Mesendoderm (in vitro differentiated cells): Measurements from ENCODE around the gene ST6GAL1.

Experiments used
- DNase-seq: peaks from one replicate; pipeline ENCODE4 v3.0.0; 2013
- H2AK5ac ChIP-seq: 2 replicates; pipeline ENCODE4 v1.6.1; 2013; ENCODE audit warnings: low read length, inconsistent platforms
- H2BK120ac ChIP-seq: 2 replicates; pipeline ENCODE4 v1.6.1; 2013; ENCODE audit warnings: low read depth, mild to moderate bottlenecking, low read length, moderate library complexity, mixed read lengths
- H2BK15ac ChIP-seq: replicated peaks from 2 replicates; pipeline ENCODE4 v1.6.1; 2013; ENCODE audit warnings: low read depth, mild to moderate bottlenecking, moderate library complexity
- H2BK5ac ChIP-seq: 2 replicates; pipeline ENCODE4 v1.6.1; 2013; ENCODE audit warnings: low read length, inconsistent platforms
- H3K18ac ChIP-seq: 2 replicates; pipeline ENCODE4 v1.6.1; 2013; ENCODE audit warnings: mild to moderate bottlenecking, low read length, mixed read lengths
- H3K23ac ChIP-seq: one replicate; pipeline ENCODE4 v1.6.1; 2013; ENCODE audit warnings: low read length
- H3K27ac ChIP-seq: 2 replicates; pipeline ENCODE4 v1.5.1; 2013; ENCODE audit warnings: low read depth, mild to moderate bottlenecking, inconsistent platforms, low read length, moderate library complexity
- H3K27me3 ChIP-seq: 2 replicates; pipeline ENCODE4 v1.6.1; 2013; ENCODE audit warnings: low read length, control low read depth, mild to moderate bottlenecking, inconsistent platforms; ENCODE audit not compliant: insufficient read depth, poor library complexity
- H3K36me3 ChIP-seq: 2 replicates; pipeline ENCODE4 v1.6.1; 2013; ENCODE audit warnings: low read length, inconsistent platforms; ENCODE audit not compliant: control insufficient read depth, insufficient read depth
- H3K4ac ChIP-seq: one replicate; pipeline ENCODE4 v1.6.1; 2013; ENCODE audit warnings: low read depth, mild to moderate bottlenecking, low read length, moderate library complexity
- H3K4me1 ChIP-seq: 2 replicates; pipeline ENCODE4 v1.6.1; 2013; ENCODE audit warnings: low read depth, low read length, inconsistent platforms; ENCODE audit not compliant: control insufficient read depth
- H3K4me2 ChIP-seq: 2 replicates; pipeline ENCODE4 v1.6.1; 2013; ENCODE audit warnings: low read length
- H3K4me3 ChIP-seq: 2 replicates; pipeline ENCODE4 v1.5.1; 2013; ENCODE audit warnings: mild to moderate bottlenecking, low read length
- H3K56ac ChIP-seq: one replicate; pipeline ENCODE4 v1.6.1; 2013; ENCODE audit warnings: low read length
- H3K79me1 ChIP-seq: 2 replicates; pipeline ENCODE4 v1.6.1; 2013; ENCODE audit warnings: low read length, inconsistent platforms
- H3K79me2 ChIP-seq: 2 replicates; pipeline ENCODE4 v1.6.1; 2013; ENCODE audit warnings: mild to moderate bottlenecking, low read length; ENCODE audit not compliant: control insufficient read depth, insufficient read depth
- H3K9ac ChIP-seq: 2 replicates; pipeline ENCODE4 v1.6.1; 2013; ENCODE audit warnings: low read length, inconsistent platforms
- H4K5ac ChIP-seq: one replicate; pipeline ENCODE4 v1.6.1; 2013; ENCODE audit warnings: low read length
- H4K8ac ChIP-seq: one replicate; pipeline ENCODE4 v1.6.1; 2013; ENCODE audit warnings: low read depth, mild to moderate bottlenecking, control low read depth, low read length, moderate library complexity
- WGBS: extraction: QIAGEN DNeasy Blood & Tissue Kit; methylation state at CpG from one replicate; pipeline ENCODE4 v1.1.7; 2013; ENCODE audit warnings: low lambda C conversion rate, missing lambda C conversion rate; ENCODE audit not compliant: insufficient coverage; ENCODE audit errors: extremely low coverage; 5-methylcytosine and 5-hydroxymethylcytosine counted together

ST6GAL1 gene

GRCh38 chr3:186994000-186994955 is 64.0 kb downstream of the ST6GAL1 start:
- no peak overlapping the region for H3K27ac ChIP-seq

GRCh38 chr3:186996356-186996755 is 66.0 kb downstream of the ST6GAL1 start:
- no peak overlapping the region for H3K56ac ChIP-seq
- no peak for DNase-seq
- H3K79me2 ChIP-seq = peaks cover 3% of the 10 kb centered on the region
- H3K4me2 ChIP-seq = no peak overlapping the region
- H3K27ac ChIP-seq = no peak overlapping the region
- no peak overlapping the region for H3K23ac ChIP-seq
- no peak overlapping the region for H2BK15ac ChIP-seq
- no peak overlapping the region for H3K4me3 ChIP-seq
- no CpG with 5 or more reads among the region's 6 CpGs for WGBS
- no peak overlapping the region for H4K8ac ChIP-seq
- H2AK5ac ChIP-seq = no peak overlapping the region
- peaks cover 12% of the 10 kb centered on the region for H3K79me1 ChIP-seq
- H2BK5ac ChIP-seq = no peak overlapping the region
- no peak overlapping the region for H4K5ac ChIP-seq
- H3K18ac ChIP-seq = no peak overlapping the region
- no peaks in the 10 kb centered on the region for H3K4me1 ChIP-seq
- no peak overlapping the region for H3K4ac ChIP-seq
- H2BK120ac ChIP-seq = no peak overlapping the region
- H3K27me3 ChIP-seq = no peaks in the 10 kb centered on the region
- H3K36me3 ChIP-seq = no peaks in the 10 kb centered on the region
- H3K9ac ChIP-seq = no peak overlapping the region

More at GRCh38 chr3:186994000-186994955, 64.0 kb downstream of the ST6GAL1 start:
- no peak overlapping the region for H3K4ac ChIP-seq
- H3K18ac ChIP-seq = no peak overlapping the region
- no peak overlapping the region for H3K4me3 ChIP-seq
- peaks cover 10% of the 10 kb centered on the region for H3K79me1 ChIP-seq
- H4K8ac ChIP-seq = no peak overlapping the region
- H2BK15ac ChIP-seq = no peak overlapping the region
- no peaks in the 10 kb centered on the region for H3K27me3 ChIP-seq
- no peak for DNase-seq
- peaks cover 3% of the 10 kb centered on the region for H3K79me2 ChIP-seq
- H3K4me2 ChIP-seq = no peak overlapping the region
- no peak overlapping the region for H3K9ac ChIP-seq
- no peaks in the 10 kb centered on the region for H3K4me1 ChIP-seq
- no peaks in the 10 kb centered on the region for H3K36me3 ChIP-seq
- no CpG with 5 or more reads among the region's 11 CpGs for WGBS
- no peak overlapping the region for H2BK5ac ChIP-seq
- no peak overlapping the region for H3K23ac ChIP-seq
- H2AK5ac ChIP-seq = no peak overlapping the region
- no peak overlapping the region for H3K56ac ChIP-seq
- no peak overlapping the region for H2BK120ac ChIP-seq
- H4K5ac ChIP-seq = no peak overlapping the region

GRCh38 chr3:186997061-186997460 is 66.7 kb downstream of the ST6GAL1 start:
- Histone ChIP-seq H3K56ac (no peak overlapping the region), H3K9ac (no peak overlapping the region)
- whole genome bisulfite sequencing = no CpG with 5 or more reads among the region's 3 CpGs

GRCh38 chr3:186997473-186997939 is 67.2 kb downstream of the ST6GAL1 start:
- H3K4ac ChIP-seq = no peak overlapping the region
- no peak overlapping the region for H3K18ac ChIP-seq
- no peak overlapping the region for H3K9ac ChIP-seq
- peaks cover 13% of the 10 kb centered on the region for H3K79me1 ChIP-seq
- no peaks in the 10 kb centered on the region for H3K4me1 ChIP-seq
- H3K79me2 ChIP-seq = peaks cover 3% of the 10 kb centered on the region
- H3K4me3 ChIP-seq = no peak overlapping the region
- no peak overlapping the region for H3K23ac ChIP-seq
- no peaks in the 10 kb centered on the region for H3K36me3 ChIP-seq
- no peaks in the 10 kb centered on the region for H3K27me3 ChIP-seq
- H3K27ac ChIP-seq = no peak overlapping the region
- H2AK5ac ChIP-seq = no peak overlapping the region
- no peak overlapping the region for H2BK15ac ChIP-seq
- H4K8ac ChIP-seq = no peak overlapping the region
- no peak overlapping the region for H2BK5ac ChIP-seq
- no peak overlapping the region for H3K4me2 ChIP-seq
- no CpG with 5 or more reads among the region's 10 CpGs for WGBS
- H4K5ac ChIP-seq = no peak overlapping the region
- no peak for DNase-seq
- no peak overlapping the region for H3K56ac ChIP-seq
- no peak overlapping the region for H2BK120ac ChIP-seq

More at GRCh38 chr3:186997061-186997460, 66.7 kb downstream of the ST6GAL1 start:
- Histone ChIP-seq H3K79me2 (peaks cover 3% of the 10 kb centered on the region), H2BK120ac (no peak overlapping the region), H4K8ac (no peak overlapping the region), H2AK5ac (no peak overlapping the region), H3K27me3 (no peaks in the 10 kb centered on the region), H2BK5ac (no peak overlapping the region), H3K23ac (no peak overlapping the region), H3K36me3 (no peaks in the 10 kb centered on the region), H3K4me3 (no peak overlapping the region), H3K18ac (no peak overlapping the region), H3K4me1 (no peaks in the 10 kb centered on the region), H3K4ac (no peak overlapping the region), H3K4me2 (no peak overlapping the region), H3K27ac (no peak overlapping the region), H4K5ac (no peak overlapping the region), H2BK15ac (no peak overlapping the region), H3K79me1 (peaks cover 13% of the 10 kb centered on the region)
- DNase-seq = no peak

GRCh38 chr3:186998937-186999368 is 68.6 kb downstream of the ST6GAL1 start:
- H3K23ac ChIP-seq = no peak overlapping the region
- no peak overlapping the region for H3K27ac ChIP-seq
- H3K36me3 ChIP-seq = no peaks in the 10 kb centered on the region
- no peaks in the 10 kb centered on the region for H3K79me2 ChIP-seq
- no peak overlapping the region for H2BK15ac ChIP-seq
- no peak overlapping the region for H3K4me2 ChIP-seq
- no peak overlapping the region for H3K4ac ChIP-seq
- H2BK120ac ChIP-seq = no peak overlapping the region
- H3K56ac ChIP-seq = no peak overlapping the region
- no peak overlapping the region for H4K5ac ChIP-seq
- peaks cover 8% of the 10 kb centered on the region for H3K79me1 ChIP-seq
- no peak overlapping the region for H3K9ac ChIP-seq
- peak; percentile 94 for DNase-seq
- no peak overlapping the region for H3K4me3 ChIP-seq
- H2BK5ac ChIP-seq = no peak overlapping the region
- H4K8ac ChIP-seq = no peak overlapping the region
- WGBS = no CpG with 5 or more reads among the region's 9 CpGs
- H2AK5ac ChIP-seq = no peak overlapping the region
- no peaks in the 10 kb centered on the region for H3K27me3 ChIP-seq
- no peak overlapping the region for H3K18ac ChIP-seq
- no peaks in the 10 kb centered on the region for H3K4me1 ChIP-seq
